ENCODE data around the gene SGSM2. TPM values are rescaled to one million over a fixed set of nuclear protein-coding genes. Genes with fewer than 3 reads are reported as not detected.

Gene SGSM2
- total RNA-seq, 1 experiment from 2014 or later = 26.5 TPM

- H3K27ac Mint-ChIP-seq (ENCODE audit: low read depth, unreplicated experiment) = no peak overlapping the region
Observed at GRCh38 chr17:2376107-2376506, 38.8 kb downstream of the SGSM2 start.

GRCh38 chr17:2377659-2378058 is 40.4 kb downstream of the SGSM2 start:
- H3K4me3 Mint-ChIP-seq (ENCODE audit: unreplicated experiment) = no peak overlapping the region
- TF ChIP-seq CTCF (IDR thresholded peaks at IDR 0.05; ENCODE audit: unreplicated experiment) = no peak
- POLR2A ChIA-PET = no interaction called here
- peaks cover 6% of the 10 kb centered on the region for H3K4me1 Mint-ChIP-seq (ENCODE audit: insufficient read depth, unreplicated experiment)
- CTCF ChIA-PET = interaction anchor here (13.6 kb wide), 1 partner anchor 35 kb away, joined by 309 read pairs; no protein-coding TSS in a partner anchor
- H3K27ac Mint-ChIP-seq (ENCODE audit: low read depth, unreplicated experiment) = no peak overlapping the region
- H3K9me3 Mint-ChIP-seq (ENCODE audit: unreplicated experiment) = no peaks in the 10 kb centered on the region
- no peak for DNase-seq (ENCODE audit: unreplicated experiment)
- BruUV-seq (replicated peaks) = no TSS peak
- peaks cover 63% of the 10 kb centered on the region for H3K36me3 Mint-ChIP-seq (ENCODE audit: insufficient read depth, unreplicated experiment)
- intact Hi-C loops (cut with micrococcal nuclease) = no loop called here
- H3K27me3 Mint-ChIP-seq (ENCODE audit: insufficient read depth, unreplicated experiment) = no peaks in the 10 kb centered on the region

More at GRCh38 chr17:2376107-2376506, 38.8 kb downstream of the SGSM2 start:
- Mint-ChIP-seq H3K36me3 (ENCODE audit: insufficient read depth, unreplicated experiment) (peaks cover 48% of the 10 kb centered on the region), H3K9me3 (ENCODE audit: unreplicated experiment) (no peaks in the 10 kb centered on the region), H3K27me3 (ENCODE audit: insufficient read depth, unreplicated experiment) (no peaks in the 10 kb centered on the region), H3K4me1 (ENCODE audit: insufficient read depth, unreplicated experiment) (peaks cover 6% of the 10 kb centered on the region), H3K4me3 (ENCODE audit: unreplicated experiment) (no peak overlapping the region)
- ChIA-PET CTCF (interaction anchor here (13.6 kb wide), 1 partner anchor 37 kb away, joined by 309 read pairs; no protein-coding TSS in a partner anchor), POLR2A (interaction anchor here (0.5 to 0.7 kb wide), 3 partner anchors 40 to 109 kb away, joined by 3 read pairs; no protein-coding TSS in a partner anchor)
- DNase-seq (ENCODE audit: unreplicated experiment) = no peak
- BruUV-seq (replicated peaks) = no TSS peak
- TF ChIP-seq CTCF (IDR thresholded peaks at IDR 0.05; ENCODE audit: unreplicated experiment) = no peak
- intact Hi-C loops (cut with micrococcal nuclease) = no loop called here

GRCh38 chr17:2378905-2379304 is 41.6 kb downstream of the SGSM2 start:
- no TSS peak for BruUV-seq (replicated peaks)
- no peak for DNase-seq (ENCODE audit: unreplicated experiment)
- no peak for TF ChIP-seq CTCF (IDR thresholded peaks at IDR 0.05; ENCODE audit: unreplicated experiment)
- CTCF ChIA-PET = interaction anchor here (13.6 kb wide), 1 partner anchor 34 kb away, joined by 309 read pairs; no protein-coding TSS in a partner anchor
- POLR2A ChIA-PET = interaction anchor here (0.6 kb wide), 2 partner anchors 26 to 198 kb away, joined by 3 read pairs; no protein-coding TSS in a partner anchor
- H3K27ac Mint-ChIP-seq (ENCODE audit: low read depth, unreplicated experiment) = no peak overlapping the region
- peaks cover 70% of the 10 kb centered on the region for H3K36me3 Mint-ChIP-seq (ENCODE audit: insufficient read depth, unreplicated experiment)
- H3K4me1 Mint-ChIP-seq (ENCODE audit: insufficient read depth, unreplicated experiment) = peaks cover 6% of the 10 kb centered on the region
- H3K4me3 Mint-ChIP-seq (ENCODE audit: unreplicated experiment) = no peak overlapping the region
- H3K27me3 Mint-ChIP-seq (ENCODE audit: insufficient read depth, unreplicated experiment) = no peaks in the 10 kb centered on the region
- intact Hi-C loops (cut with micrococcal nuclease) = no loop called here
- no peaks in the 10 kb centered on the region for H3K9me3 Mint-ChIP-seq (ENCODE audit: unreplicated experiment)

- Mint-ChIP-seq H3K27ac (ENCODE audit: low read depth, unreplicated experiment) (no peak overlapping the region), H3K9me3 (ENCODE audit: unreplicated experiment) (no peaks in the 10 kb centered on the region), H3K36me3 (ENCODE audit: insufficient read depth, unreplicated experiment) (peaks cover 73% of the 10 kb centered on the region), H3K4me3 (ENCODE audit: unreplicated experiment) (no peak overlapping the region), H3K4me1 (ENCODE audit: insufficient read depth, unreplicated experiment) (peaks cover 5% of the 10 kb centered on the region), H3K27me3 (ENCODE audit: insufficient read depth, unreplicated experiment) (no peaks in the 10 kb centered on the region)
- intact Hi-C loops (cut with micrococcal nuclease) = no loop called here
- ChIA-PET POLR2A (interaction anchor here (0.6 to 4.5 kb wide), 4 partner anchors 25 to 414 kb away, joined by 3 to 61 read pairs (median 4); no protein-coding TSS in a partner anchor), CTCF (interaction anchor here (3.9 to 13.6 kb wide), 2 partner anchors 11 to 33 kb away, joined by 43 to 309 read pairs; no protein-coding TSS in a partner anchor)
- no peak for TF ChIP-seq CTCF (IDR thresholded peaks at IDR 0.05; ENCODE audit: unreplicated experiment)
- no TSS peak for BruUV-seq (replicated peaks)
- no peak for DNase-seq (ENCODE audit: unreplicated experiment)
Observed at GRCh38 chr17:2379489-2380225, 42.4 kb downstream of the SGSM2 start.

Measured in MCF 10A (cell line).